H1 (cell line): ENCODE measurements around the gene RASGRP1. TPM values are rescaled to one million over a fixed set of nuclear protein-coding genes. Genes with fewer than 3 reads are reported as not detected.

ENCODE experiments used
- CTCF ChIA-PET: fragments of 300-600 bp; sonication (Branson Sonifier 250); formaldehyde crosslinking; loops from one replicate; lab custom pipeline; 2021; ENCODE audit not compliant: partially characterized antibody; lab: Charles Lee
- POLR2A ChIA-PET: fragments of 300-600 bp; sonication (Branson Sonifier 250); formaldehyde crosslinking; loops from one replicate; lab custom pipeline; 2021; ENCODE audit warnings: inconsistent platforms; ENCODE audit not compliant: partially characterized antibody; lab: Charles Lee
- DNase-seq, 2 experiments: peaks; one replicate each; pipeline versions ENCODE4 v3.0.0 to v3.0.0-alpha.2; 2010 to 2022; ENCODE audit warnings: low spot score in 2 of 2, low read depth in 1 of 2, mixed read lengths in 1 of 2
- FAIRE-seq: peaks from 2 replicates; lab custom pipeline; 2011; peaks lifted over from hg19 to GRCh38; lab: Jason Lieb, UNC
- H2AFZ ChIP-seq: 2 replicates; pipeline ENCODE4 v1.8.1; 2012; ENCODE audit warnings: low read length, inconsistent platforms
- H2AK5ac ChIP-seq: 2 replicates; pipeline ENCODE4 v1.6.1; 2013; ENCODE audit warnings: low read depth, low read length
- H2BK120ac ChIP-seq: replicated peaks from 2 replicates; pipeline ENCODE3; 2013; ENCODE audit warnings: low read depth, low read length, inconsistent platforms
- H2BK12ac ChIP-seq: 2 replicates; pipeline ENCODE4 v1.6.1; 2013; ENCODE audit warnings: low read depth, low read length
- H2BK15ac ChIP-seq: 2 replicates; pipeline ENCODE4 v1.6.1; 2013; ENCODE audit warnings: low read length
- H2BK20ac ChIP-seq: 2 replicates; pipeline ENCODE4 v1.6.1; 2013; ENCODE audit warnings: low read length
- H2BK5ac ChIP-seq: 2 replicates; pipeline ENCODE4 v1.6.1; 2013; ENCODE audit warnings: low read depth, low read length
- H3K14ac ChIP-seq: 2 replicates; pipeline ENCODE4 v1.6.1; 2013; ENCODE audit warnings: inconsistent platforms; ENCODE audit not compliant: insufficient read length
- H3K18ac ChIP-seq: 2 replicates; pipeline ENCODE4 v1.6.1; 2013; ENCODE audit warnings: low read length; ENCODE audit errors: extremely low read depth
- H3K23ac ChIP-seq: 2 replicates; pipeline ENCODE4 v1.6.1; 2013; ENCODE audit warnings: inconsistent platforms; ENCODE audit not compliant: insufficient read length
- H3K23me2 ChIP-seq: 2 replicates; pipeline ENCODE4 v1.6.1; 2013; ENCODE audit warnings: low read depth, low read length
- H3K27ac ChIP-seq: 2 replicates; pipeline ENCODE4 v1.6.1; 2011; ENCODE audit warnings: low read depth, low read length, inconsistent platforms
- H3K27me3 ChIP-seq, 4 experiments: replicated peaks in 1 of 4; 1 replicate in 1 of 4; 2 replicates in 3 of 4; pipeline versions ENCODE4 v1.6.1 to v1.8.1; 2011 to 2013; ENCODE audit warnings: low read length in 3 of 4, mild to moderate bottlenecking in 3 of 4, inconsistent platforms in 2 of 4, mixed read lengths in 2 of 4, moderate library complexity in 1 of 4; ENCODE audit not compliant: control insufficient read depth in 3 of 4, insufficient read depth in 3 of 4; ENCODE audit errors: extremely low read depth in 1 of 4
- H3K36me3 ChIP-seq, 4 experiments: 2 replicates each; pipeline versions ENCODE4 v1.6.1 to v1.8.1; 2011 to 2013; ENCODE audit warnings: mild to moderate bottlenecking in 4 of 4, low read length in 3 of 4, moderate library complexity in 2 of 4, control low read depth in 1 of 4, inconsistent platforms in 1 of 4; ENCODE audit not compliant: insufficient read depth in 4 of 4, control insufficient read depth in 2 of 4
- H3K4ac ChIP-seq: replicated peaks from 2 replicates; pipeline ENCODE3; 2013; ENCODE audit warnings: low read length, low read depth, mixed read lengths, inconsistent platforms; ENCODE audit not compliant: insufficient read length
- H3K4me1 ChIP-seq, 4 experiments: replicated peaks in 1 of 4; 1 replicate in 1 of 4; 2 replicates in 3 of 4; pipeline versions ENCODE4 v1.6.1 to v1.8.1; 2011 to 2013; ENCODE audit warnings: low read length in 3 of 4, inconsistent platforms in 2 of 4, mixed read lengths in 1 of 4; ENCODE audit not compliant: insufficient read depth in 4 of 4, control insufficient read depth in 3 of 4
- H3K4me2 ChIP-seq, 2 experiments: 2 replicates each; pipeline versions ENCODE4 v1.6.1 to v1.8.1; 2011 to 2013; ENCODE audit warnings: low read depth in 2 of 2, low read length in 2 of 2, control low read depth in 1 of 2, inconsistent platforms in 1 of 2, mild to moderate bottlenecking in 1 of 2; ENCODE audit not compliant: insufficient read depth in 1 of 2
- H3K4me3 ChIP-seq, 4 experiments: fragments of 200-600, 300-600 bp in 1 of 4; sonication (generic), shearing (Covaris generic), sonication (Bioruptor Twin) in 1 of 4; 2 replicates each; pipeline versions ENCODE4 v1.5.1 to v1.8.1; 2011 to 2016; ENCODE audit warnings: low read length in 4 of 4, low read depth in 3 of 4, control low read depth in 2 of 4, inconsistent platforms in 2 of 4, mild to moderate bottlenecking in 2 of 4, mixed read lengths in 1 of 4, moderate library complexity in 1 of 4; ENCODE audit not compliant: insufficient read depth in 2 of 4; ENCODE audit errors: extremely low read depth in 1 of 4
- H3K56ac ChIP-seq: replicated peaks from 2 replicates; pipeline ENCODE3; 2013; ENCODE audit warnings: low read depth, mild to moderate bottlenecking, mixed read lengths, low read length, inconsistent platforms; ENCODE audit not compliant: insufficient read length
- H3K79me1 ChIP-seq: 2 replicates; pipeline ENCODE4 v1.6.1; 2013; ENCODE audit warnings: low read depth, low read length, control low read depth
- H3K79me2 ChIP-seq, 2 experiments: 2 replicates each; pipeline versions ENCODE4 v1.6.1 to v1.8.1; 2012 to 2013; ENCODE audit warnings: low read length in 2 of 2, mild to moderate bottlenecking in 2 of 2, inconsistent platforms in 1 of 2; ENCODE audit not compliant: insufficient read depth in 2 of 2, control insufficient read depth in 1 of 2
- H3K9ac ChIP-seq, 4 experiments: replicated peaks in 1 of 4; 1 replicate in 1 of 4; 2 replicates in 3 of 4; pipeline versions ENCODE4 v1.6.1 to v1.8.1; 2011 to 2013; ENCODE audit warnings: low read depth in 3 of 4, low read length in 3 of 4, control low read depth in 2 of 4, mild to moderate bottlenecking in 2 of 4, moderate library complexity in 2 of 4, inconsistent platforms in 1 of 4; ENCODE audit errors: extremely low read depth in 1 of 4
- H3K9me3 ChIP-seq, 2 experiments: 2 replicates each; pipeline versions ENCODE4 v1.6.1 to v1.8.1; 2012 to 2013; ENCODE audit warnings: mild to moderate bottlenecking in 2 of 2, moderate library complexity in 2 of 2, control low read depth in 1 of 2, inconsistent platforms in 1 of 2, low read depth in 1 of 2, low read length in 1 of 2, mixed read lengths in 1 of 2; ENCODE audit not compliant: insufficient read depth in 2 of 2
- H4K20me1 ChIP-seq, 2 experiments: replicated peaks in 1 of 2; 2 replicates each; pipeline versions ENCODE3 to v1.8.1; 2011 to 2013; ENCODE audit warnings: inconsistent platforms in 2 of 2, low read length in 2 of 2, mild to moderate bottlenecking in 1 of 2; ENCODE audit not compliant: insufficient read depth in 2 of 2, control insufficient read depth in 1 of 2
- H4K5ac ChIP-seq: 2 replicates; pipeline ENCODE4 v1.6.1; 2013; ENCODE audit warnings: low read length, low read depth, mixed read lengths, inconsistent platforms; ENCODE audit not compliant: insufficient read length
- H4K8ac ChIP-seq: 2 replicates; pipeline ENCODE4 v1.8.0; 2013; ENCODE audit warnings: mild to moderate bottlenecking, moderate library complexity, low read length, inconsistent platforms; ENCODE audit not compliant: insufficient read depth; ENCODE audit errors: extremely low read depth
- H4K91ac ChIP-seq: replicated peaks from 2 replicates; pipeline ENCODE3; 2013; ENCODE audit warnings: low read length, mixed read lengths, inconsistent platforms; ENCODE audit not compliant: insufficient read length
- BACH1 ChIP-seq: IDR thresholded peaks from 2 replicates; pipeline ENCODE4 v1.6.1; 2012; ENCODE audit warnings: low read length, improper control_type of control experiment
- CEBPB ChIP-seq: IDR thresholded peaks from 2 replicates; pipeline ENCODE4 v1.6.1; 2012; ENCODE audit warnings: low read depth, low read length
- CHD2 ChIP-seq: IDR thresholded peaks from 2 replicates; pipeline ENCODE4 v1.6.1; 2012; ENCODE audit warnings: low read length, improper control_type of control experiment
- EP300 ChIP-seq, 2 experiments: IDR thresholded peaks; 1 replicate in 1 of 2; 2 replicates in 1 of 2; pipeline ENCODE4 v1.6.1; 2011 to 2012; ENCODE audit warnings: low read depth in 2 of 2, low read length in 2 of 2, mild to moderate bottlenecking in 2 of 2, borderline replicate concordance in 1 of 2, inconsistent platforms in 1 of 2, moderate library complexity in 1 of 2
- MAFK ChIP-seq: IDR thresholded peaks from 2 replicates; pipeline ENCODE4 v1.6.1; 2012; ENCODE audit warnings: low read depth, mild to moderate bottlenecking, improper control_type of control experiment, low read length
- POLR2A ChIP-seq, 2 experiments: IDR thresholded peaks; 1 replicate in 1 of 2; 2 replicates in 1 of 2; pipeline ENCODE4 v1.6.1; 2011; ENCODE audit warnings: low read depth in 2 of 2, low read length in 2 of 2, mild to moderate bottlenecking in 2 of 2; ENCODE audit errors: control extremely low read depth in 1 of 2
- POU5F1 ChIP-seq: IDR thresholded peaks from 2 replicates; pipeline ENCODE4 v1.6.1; 2011; ENCODE audit warnings: low read depth, mild to moderate bottlenecking, low read length, moderate library complexity
- RAD21 ChIP-seq, 2 experiments: IDR thresholded peaks in 1 of 2; conservative IDR thresholded peaks in 1 of 2; 2 replicates each; pipeline ENCODE4 v1.6.1; 2011; ENCODE audit warnings: low read depth in 2 of 2, low read length in 2 of 2, improper control_type of control experiment in 1 of 2, inconsistent platforms in 1 of 2, mild to moderate bottlenecking in 1 of 2, moderate library complexity in 1 of 2
- RFX5 ChIP-seq: IDR thresholded peaks from 2 replicates; pipeline ENCODE4 v1.6.1; 2011; ENCODE audit warnings: low read depth, low read length, improper control_type of control experiment, borderline replicate concordance
- SRF ChIP-seq: IDR thresholded peaks from 2 replicates; pipeline ENCODE4 v1.6.1; 2011; ENCODE audit warnings: mild to moderate bottlenecking, low read depth, low read length, moderate library complexity
- TAF1 ChIP-seq: IDR thresholded peaks from 2 replicates; pipeline ENCODE4 v1.6.1; 2011; ENCODE audit warnings: mild to moderate bottlenecking, low read depth, low read length
- ZNF274 ChIP-seq: IDR thresholded peaks from 2 replicates; pipeline ENCODE4 v1.7.0; 2012; ENCODE audit warnings: low read length, borderline replicate concordance; ENCODE audit errors: extremely low read depth
- WGBS, 2 experiments: shearing (Covaris generic) in 1 of 2; methylation state at CpG; one replicate each; pipeline versions ENCODE4 v1.1.6 to v1.1.7; 2013 to 2015; ENCODE audit warnings: low lambda C conversion rate in 2 of 2, mixed read lengths in 2 of 2, inconsistent platforms in 1 of 2, low coverage in 1 of 2, missing lambda C conversion rate in 1 of 2; ENCODE audit not compliant: insufficient replicate concordance in 2 of 2, insufficient coverage in 1 of 2, insufficient read length in 1 of 2; ENCODE audit errors: extremely low coverage in 1 of 2, missing lambda C conversion rate in 1 of 2; 5-methylcytosine and 5-hydroxymethylcytosine counted together
- polyA plus RNA-seq, 7 experiments: library from polyadenylated mRNA; depleted of rRNA in 3 of 7; stranded (reverse) in 5 of 7; unstranded in 2 of 7; fragments of >200 nt in 5 of 7; fragments of 200-250 nt in 2 of 7; gene quantifications; 1 replicate in 5 of 7; 2 replicates in 1 of 7; 4 replicates in 1 of 7; pipeline versions ENCODE4 v1.2.1 to v1.2.3, GENCODE V29; 2011 to 2013; ENCODE audit warnings: missing spikeins in 2 of 7, mixed read lengths in 2 of 7
- total RNA-seq: library from RNA; stranded (reverse); fragmentation: NEBNext Ultra II Directional; extraction: Animal tissue kit (Norgen Biotek cat#: 25700); gene quantifications from 2 replicates; pipeline ENCODE4 v1.2.1, GENCODE V29; 2021
- TF ChIP-seq, protein P1 (sequence below): IDR thresholded peaks from 2 replicates; pipeline ENCODE4 v1.6.1; 2011; ENCODE audit warnings: low read depth, mild to moderate bottlenecking, low read length; ENCODE audit not compliant: insufficient read depth

The RASGRP1 gene
- total and polyA plus RNA-seq, 2 of the 8 experiments (the other 6 are each of a cell fraction or from before 2014, with no cell fraction given): 1.1 to 2.1 TPM

DNA sequence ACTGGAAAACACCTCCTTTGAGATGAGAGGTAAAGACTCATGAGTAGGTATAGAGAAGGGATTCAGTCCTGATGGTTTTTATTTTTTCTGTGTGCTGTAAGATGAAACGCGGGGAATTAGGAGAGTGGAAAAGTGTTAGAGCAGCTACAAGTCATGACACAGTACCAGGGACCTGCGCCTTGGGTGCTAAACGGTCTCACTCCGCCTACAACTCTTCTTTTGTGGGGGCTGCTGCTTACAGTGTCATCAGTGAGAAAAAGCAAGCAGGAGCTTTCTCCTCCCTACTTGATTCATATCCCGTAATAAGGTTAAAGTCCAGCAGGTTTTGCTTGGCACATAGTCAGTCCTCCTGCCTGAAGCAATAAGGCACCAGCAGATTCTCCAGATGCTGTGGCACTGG, 39.1 kb downstream of the RASGRP1 start:
- DNase-seq: no peak
- H3K23ac ChIP-seq: no peak overlapping the region

More for the DNA sequence above, 39.1 kb downstream of the RASGRP1 start:
- no peak overlapping the region for H3K4me3 ChIP-seq
- H3K14ac ChIP-seq: no peak overlapping the region
- no peak overlapping the region for H2BK15ac ChIP-seq
- no peak overlapping the region for H4K8ac ChIP-seq
- no peak overlapping the region for H4K91ac ChIP-seq
- H3K27ac ChIP-seq: no peak overlapping the region
- H3K27me3 ChIP-seq: no peaks in the 10 kb centered on the region
- no peak overlapping the region for H2BK120ac ChIP-seq
- H3K18ac ChIP-seq: no peak overlapping the region
- H3K9me3 ChIP-seq: no peaks in the 10 kb centered on the region
- H3K56ac ChIP-seq: no peak overlapping the region
- FAIRE-seq: no peak
- no peaks in the 10 kb centered on the region for H3K36me3 ChIP-seq
- H2AFZ ChIP-seq: no peak overlapping the region
- H3K79me1 ChIP-seq: no peaks in the 10 kb centered on the region
- H2BK20ac ChIP-seq: no peak overlapping the region
- no peak overlapping the region for H4K5ac ChIP-seq
- 92% methylated on average over 6 of the region's 6 CpGs; no CpG with 5 or more reads in 1 of the 2 experiments for WGBS, 2 experiments
- H3K79me2 ChIP-seq: no peaks in the 10 kb centered on the region
- no peaks in the 10 kb centered on the region for H3K23me2 ChIP-seq
- no peak overlapping the region for H3K4ac ChIP-seq
- no peak overlapping the region for H2BK12ac ChIP-seq
- no peak overlapping the region for H2BK5ac ChIP-seq
- H3K4me2 ChIP-seq: no peak overlapping the region
- H3K4me1 ChIP-seq: no peaks in the 10 kb centered on the region
- ChIA-PET POLR2A (interaction anchor here (1.1 kb wide), 1 partner anchor 34 kb away, joined by 3 read pairs; no protein-coding TSS in a partner anchor), CTCF (interaction anchor here (1.0 kb wide), 1 partner anchor 165 kb away, joined by 3 read pairs; no protein-coding TSS in a partner anchor)
- no peak overlapping the region for H3K9ac ChIP-seq
- H2AK5ac ChIP-seq: no peak overlapping the region
- no peak for TF ChIP-seq ZNF274
- TF ChIP-seq TAF1: no peak
- no peak for TF ChIP-seq SRF
- no peak for TF ChIP-seq RFX5
- no peak for TF ChIP-seq EP300 (IDR thresholded peaks at IDR 0.05; ENCODE audit: borderline replicate concordance in 1 of 2, low read depth in 2 of 2, low read length in 2 of 2)
- no peak for TF ChIP-seq BACH1
- TF ChIP-seq, protein P1, sequence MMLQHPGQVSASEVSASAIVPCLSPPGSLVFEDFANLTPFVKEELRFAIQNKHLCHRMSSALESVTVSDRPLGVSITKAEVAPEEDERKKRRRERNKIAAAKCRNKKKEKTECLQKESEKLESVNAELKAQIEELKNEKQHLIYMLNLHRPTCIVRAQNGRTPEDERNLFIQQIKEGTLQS: no peak
- TF ChIP-seq POLR2A (IDR thresholded peaks at IDR 0.05; ENCODE audit: control extremely low read depth in 1 of 2, low read depth in 2 of 2, low read length in 2 of 2): no peak
- no peak for TF ChIP-seq POU5F1
- TF ChIP-seq RAD21 (IDR thresholded peaks at IDR 0.05 in 1 of 2, conservative IDR thresholded peaks at IDR 0.05 in 1 of 2; ENCODE audit: low read depth in 2 of 2, low read length in 2 of 2): no peak
- TF ChIP-seq MAFK: no peak
- TF ChIP-seq CEBPB: no peak
- TF ChIP-seq CHD2: no peak
- no peaks in the 10 kb centered on the region for H4K20me1 ChIP-seq
